Measurements from ENCODE around the gene PAFAH2.

Gene PAFAH2

GRCh38 chr1:25929016-25929415, 68.8 kb downstream of the PAFAH2 start:
- H3K4me3 ChIP-seq (ENCODE audit: low read depth, low read length), result no peak overlapping the region
- in situ Hi-C loops (cut with HindIII; ENCODE audit: low sequenced_read_pairs), result no loop called here
- no peak for TF ChIP-seq CTCF (IDR thresholded peaks at IDR 0.05; ENCODE audit: low read depth, low read length, missing control alignments)
- DNase-seq (ENCODE audit: low read depth), result no peak

GRCh38 chr1:25927521-25928265, 70.2 kb downstream of the PAFAH2 start:
- DNase-seq (ENCODE audit: low read depth), result no peak
- in situ Hi-C loops (cut with HindIII; ENCODE audit: low sequenced_read_pairs), result no loop called here
- no peak for TF ChIP-seq CTCF (IDR thresholded peaks at IDR 0.05; ENCODE audit: low read depth, low read length, missing control alignments)
- H3K4me3 ChIP-seq (ENCODE audit: low read depth, low read length), result no peak overlapping the region

GRCh38 chr1:25926731-25927496, 70.9 kb downstream of the PAFAH2 start:
- TF ChIP-seq CTCF (IDR thresholded peaks at IDR 0.05; ENCODE audit: low read depth, low read length, missing control alignments), result no peak
- in situ Hi-C loops (cut with HindIII; ENCODE audit: low sequenced_read_pairs), result no loop called here
- H3K4me3 ChIP-seq (ENCODE audit: low read depth, low read length), result no peak overlapping the region
- no peak for DNase-seq (ENCODE audit: low read depth)

- no peak for DNase-seq (ENCODE audit: low read depth)
- in situ Hi-C loops (cut with HindIII; ENCODE audit: low sequenced_read_pairs), result no loop called here
- H3K4me3 ChIP-seq (ENCODE audit: low read depth, low read length), result no peak overlapping the region
- TF ChIP-seq CTCF (IDR thresholded peaks at IDR 0.05; ENCODE audit: low read depth, low read length, missing control alignments), result no peak
These were observed 73.4 kb downstream of the PAFAH2 start for GRCh38 chr1:25924454-25924853.

- no peak for DNase-seq (ENCODE audit: low read depth)
- in situ Hi-C loops (cut with HindIII; ENCODE audit: low sequenced_read_pairs), result no loop called here
- peak overlapping the region; percentile 46 for H3K4me3 ChIP-seq (ENCODE audit: low read depth, low read length)
- no peak for TF ChIP-seq CTCF (IDR thresholded peaks at IDR 0.05; ENCODE audit: low read depth, low read length, missing control alignments)
These were observed 74.8 kb downstream of the PAFAH2 start for GRCh38 chr1:25922971-25923552.

DNA sequence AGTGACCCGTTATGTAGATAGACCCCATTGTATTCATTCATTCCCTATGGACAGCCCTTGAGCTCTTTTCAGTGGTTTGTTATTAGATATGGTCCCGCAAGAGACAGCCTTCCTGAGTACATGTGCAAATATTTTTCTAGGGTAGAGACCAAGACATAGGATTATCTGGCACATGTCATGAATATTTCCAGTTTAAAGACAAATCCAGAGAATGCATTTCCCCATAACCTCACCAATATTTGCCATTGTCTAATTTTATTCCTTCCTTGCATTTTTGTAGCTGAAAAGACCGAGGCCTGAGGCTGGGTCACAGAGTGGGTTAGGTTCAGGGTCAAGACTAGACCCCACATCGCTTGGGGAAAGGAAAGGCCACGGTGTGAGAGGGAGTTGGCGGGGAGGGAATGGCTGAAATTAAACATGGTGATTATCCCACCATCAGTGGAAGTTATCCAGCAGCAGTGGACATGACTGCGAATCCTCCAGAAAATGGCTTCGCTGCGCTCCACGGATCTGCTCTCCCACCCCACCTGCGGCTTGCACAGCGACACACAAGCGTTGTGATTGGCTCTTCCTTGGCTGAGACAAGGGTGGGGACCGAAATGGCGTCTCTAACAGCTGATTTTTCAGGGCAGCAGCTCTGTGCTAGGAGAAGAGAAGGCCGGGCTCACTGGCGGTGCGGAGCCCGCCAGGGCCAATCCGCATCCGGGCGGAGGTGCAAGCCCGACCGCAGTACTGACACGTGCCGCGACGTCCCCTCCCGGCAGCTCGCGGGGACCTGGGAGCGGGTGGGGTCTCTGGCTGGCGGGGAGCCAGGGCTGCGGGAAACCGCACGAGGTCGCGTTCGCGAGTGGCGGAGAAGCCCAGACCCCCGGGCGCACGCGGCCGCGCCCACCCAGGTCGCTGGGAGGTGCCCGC, 75.5 kb downstream of the PAFAH2 start:
- in situ Hi-C loops (cut with HindIII; ENCODE audit: low sequenced_read_pairs), result no loop called here
- TF ChIP-seq CTCF (IDR thresholded peaks at IDR 0.05; ENCODE audit: low read depth, low read length, missing control alignments), result no peak
- H3K4me3 ChIP-seq (ENCODE audit: low read depth, low read length), result peak overlapping the region; percentile 46
- no peak for DNase-seq (ENCODE audit: low read depth)
